Endothelial cell of umbilical vein (primary cell): ENCODE measurements around the gene MED15.

Experiments used
- CTCF ChIP-seq, 2 donors: IDR thresholded peaks; 1 replicate in 1 of 2; 2 replicates in 1 of 2; pipeline ENCODE4 v1.5.1; 2011; ENCODE audit warnings: low read length in 2 of 2, mild to moderate bottlenecking in 2 of 2, moderate library complexity in 2 of 2, control low read depth in 1 of 2, inconsistent platforms in 1 of 2, low read depth in 1 of 2; ENCODE audit not compliant: insufficient read depth in 1 of 2; ENCODE audit errors: extremely low read depth in 1 of 2
- EZH2 ChIP-seq: IDR thresholded peaks from 2 replicates; pipeline ENCODE4 v1.6.1; 2012; ENCODE audit warnings: borderline replicate concordance, low read depth, mild to moderate bottlenecking, moderate library complexity, low read length, inconsistent platforms; ENCODE audit not compliant: severe bottlenecking
- GATA2 ChIP-seq: IDR thresholded peaks from 2 replicates; pipeline ENCODE4 v1.7.0; 2011; ENCODE audit warnings: low read depth, mild to moderate bottlenecking, moderate library complexity, mixed read lengths, low read length; ENCODE audit not compliant: insufficient read length, insufficient read depth
- MYC ChIP-seq: IDR thresholded peaks from one replicate; pipeline ENCODE4 v1.6.1; 2011; ENCODE audit warnings: mild to moderate bottlenecking, low read depth, low read length
- POLR2A ChIP-seq: IDR thresholded peaks from 2 replicates; pipeline ENCODE4 v1.6.1; 2012; ENCODE audit warnings: low read depth, mild to moderate bottlenecking, control low read depth, low read length

- no peak for TF ChIP-seq EZH2
- TF ChIP-seq CTCF (IDR thresholded peaks at IDR 0.05; ENCODE audit: extremely low read depth in 1 of 2, insufficient read depth in 1 of 2, low read depth in 1 of 2, low read length in 2 of 2) = no peak
- TF ChIP-seq GATA2 = no peak
- TF ChIP-seq POLR2A = no peak
- no peak for TF ChIP-seq MYC
These were observed 127.3 kb downstream of the MED15 start for GRCh38 chr22:20634560-20635226.
